HepG2 (cell line): ENCODE results near the gene ALOX12. TPM values are rescaled to one million over a fixed set of nuclear protein-coding genes. Genes with fewer than 3 reads are reported as not detected.
A peak's percentile ranks its signal among the peaks of the same experiment; 100 is the strongest.

ENCODE experiments used
- BRCA1 ChIP-seq: sonication (generic); formaldehyde crosslinking; IDR thresholded peaks from 2 replicates; pipeline ENCODE4 v1.4.0; 2020; ENCODE audit warnings: missing genetic modification reagents
- EP300 ChIP-seq, 3 experiments: sonication (generic) in 1 of 3; formaldehyde crosslinking in 1 of 3; IDR thresholded peaks; 2 replicates each; pipeline versions ENCODE4 v1.5.1 to v1.6.1; 2011 to 2020; ENCODE audit warnings: low read depth in 2 of 3, low read length in 2 of 3, borderline replicate concordance in 1 of 3, improper control_type of control experiment in 1 of 3, mild to moderate bottlenecking in 1 of 3, missing genetic modification reagents in 1 of 3, moderate library complexity in 1 of 3
- HMG20A ChIP-seq: IDR thresholded peaks from 2 replicates; pipeline ENCODE4 v1.6.1; 2016; ENCODE audit warnings: borderline replicate concordance
- HMG20B ChIP-seq: conservative IDR thresholded peaks from 2 replicates; pipeline ENCODE4 v1.6.1; 2016; ENCODE audit warnings: missing genetic modification reagents, missing compliant biosample characterization
- HOXD1 ChIP-seq: sonication (generic); formaldehyde crosslinking; IDR thresholded peaks from 2 replicates; pipeline ENCODE4 v1.5.0; 2020; ENCODE audit warnings: missing genetic modification reagents
- KMT2B ChIP-seq: IDR thresholded peaks from 2 replicates; pipeline ENCODE4 v1.6.1; 2016; ENCODE audit warnings: missing genetic modification reagents, missing compliant biosample characterization
- NCOA2 ChIP-seq: sonication (generic); formaldehyde crosslinking; IDR thresholded peaks from 2 replicates; pipeline ENCODE4 v1.8.0; 2022; ENCODE audit warnings: inconsistent platforms
- NFE2L2 ChIP-seq: fragments of 150-350 bp; IDR thresholded peaks from 2 replicates; pipeline ENCODE4 v1.6.1; 2014; ENCODE audit warnings: low read length
- NONO ChIP-seq, 2 experiments: fragments of 450-650 bp in 1 of 2; sonication (generic) in 1 of 2; formaldehyde crosslinking in 1 of 2; IDR thresholded peaks in 1 of 2; conservative IDR thresholded peaks in 1 of 2; 2 replicates each; pipeline versions ENCODE4 v1.6.1 to v1.8.0; 2017 to 2022; ENCODE audit warnings: mild to moderate bottlenecking in 1 of 2, missing genetic modification reagents in 1 of 2, moderate library complexity in 1 of 2
- PHF20 ChIP-seq: sonication (generic); formaldehyde crosslinking; IDR thresholded peaks from 2 replicates; pipeline ENCODE4 v1.5.0; 2020; ENCODE audit warnings: mild to moderate bottlenecking, missing genetic modification reagents
- PHF21A ChIP-seq: sonication (generic); formaldehyde crosslinking; IDR thresholded peaks from 2 replicates; pipeline ENCODE4 v1.5.0; 2020; ENCODE audit warnings: mild to moderate bottlenecking, missing genetic modification reagents
- POLR2G ChIP-seq: fragments of 200-400 bp; formaldehyde crosslinking; IDR thresholded peaks from 2 replicates; pipeline ENCODE4 v1.6.1; 2018; ENCODE audit warnings: mild to moderate bottlenecking, low read depth, low read length, moderate library complexity
- SALL1 ChIP-seq: sonication (generic); formaldehyde crosslinking; IDR thresholded peaks from 2 replicates; pipeline ENCODE4 v1.8.0; 2022; ENCODE audit warnings: mild to moderate bottlenecking, missing genetic modification reagents
- SAP130 ChIP-seq: IDR thresholded peaks from 2 replicates; pipeline ENCODE4 v1.6.1; 2016; ENCODE audit warnings: low read depth
- TARDBP ChIP-seq: sonication (generic); formaldehyde crosslinking; IDR thresholded peaks from 2 replicates; pipeline ENCODE4 v1.8.0; 2022; ENCODE audit warnings: mild to moderate bottlenecking, missing genetic modification reagents
- TGIF2 ChIP-seq: IDR thresholded peaks from 2 replicates; pipeline ENCODE4 v1.6.1; 2016; ENCODE audit warnings: control low read depth, missing compliant biosample characterization
- U2AF2 ChIP-seq: fragments of 200-400 bp; formaldehyde crosslinking; IDR thresholded peaks from 2 replicates; pipeline ENCODE4 v1.6.1; 2017; ENCODE audit warnings: low read depth, mild to moderate bottlenecking, low read length
- ZFP1 ChIP-seq: IDR thresholded peaks from 2 replicates; pipeline ENCODE4 v1.6.1; 2016
- ZNF253 ChIP-seq: sonication (generic); formaldehyde crosslinking; IDR thresholded peaks from 2 replicates; pipeline ENCODE4 v1.8.0; 2022; ENCODE audit warnings: mild to moderate bottlenecking, missing genetic modification reagents, borderline replicate concordance
- ZNF326 ChIP-seq: sonication (generic); formaldehyde crosslinking; IDR thresholded peaks from 2 replicates; pipeline ENCODE4 v1.4.0; 2020; ENCODE audit warnings: missing genetic modification reagents, borderline replicate concordance
- ZNF724P ChIP-seq: sonication (generic); formaldehyde crosslinking; IDR thresholded peaks from 2 replicates; pipeline ENCODE4 v1.8.0; 2022; ENCODE audit warnings: missing genetic modification reagents, borderline replicate concordance
- polyA plus RNA-seq, 8 experiments: library from polyadenylated mRNA; depleted of rRNA in 3 of 8; stranded (reverse) in 7 of 8; unstranded in 1 of 8; fragments of >200 nt; fragmentation: Illumina TruSeq in 4 of 8; extraction: Trizol in 4 of 8; gene quantifications; 2 replicates each; pipeline versions ENCODE4 v1.2.1 to v1.2.3, GENCODE V29; 2011 to 2016; ENCODE audit warnings: low read depth in 4 of 8, missing spikeins in 1 of 8, mixed read lengths in 1 of 8; ENCODE audit not compliant: insufficient read depth in 1 of 8
- total RNA-seq, 5 experiments: library from RNA; depleted of rRNA; stranded (reverse); fragments of >200 nt; fragmentation: Illumina TruSeq; extraction: Trizol; gene quantifications; 2 replicates each; pipeline ENCODE4 v1.2.3, GENCODE V29; 2016; ENCODE audit warnings: low read depth in 1 of 5
- TF ChIP-seq, protein P1 (sequence below): sonication (generic); formaldehyde crosslinking; IDR thresholded peaks from 2 replicates; pipeline ENCODE4 v1.5.1; 2020; ENCODE audit warnings: mild to moderate bottlenecking, missing genetic modification reagents, moderate library complexity
- TF ChIP-seq, protein P2 (sequence below): sonication (generic); formaldehyde crosslinking; IDR thresholded peaks from 2 replicates; pipeline ENCODE4 v1.4.0; 2020; ENCODE audit warnings: missing genetic modification reagents
- TF ChIP-seq, protein P3 (sequence below): IDR thresholded peaks from 2 replicates; pipeline ENCODE4 v1.6.1; 2018; ENCODE audit warnings: missing genetic modification reagents, mild to moderate bottlenecking, missing compliant biosample characterization
- TF ChIP-seq, protein P4 (sequence below): sonication (generic); formaldehyde crosslinking; IDR thresholded peaks from 2 replicates; pipeline ENCODE4 v1.4.0; 2020; ENCODE audit warnings: mild to moderate bottlenecking, missing genetic modification reagents

The ALOX12 gene
- total and polyA plus RNA-seq, 2 of the 13 experiments (the other 11 are each of a cell fraction or from before 2014, with no cell fraction given), result not detected

DNA sequence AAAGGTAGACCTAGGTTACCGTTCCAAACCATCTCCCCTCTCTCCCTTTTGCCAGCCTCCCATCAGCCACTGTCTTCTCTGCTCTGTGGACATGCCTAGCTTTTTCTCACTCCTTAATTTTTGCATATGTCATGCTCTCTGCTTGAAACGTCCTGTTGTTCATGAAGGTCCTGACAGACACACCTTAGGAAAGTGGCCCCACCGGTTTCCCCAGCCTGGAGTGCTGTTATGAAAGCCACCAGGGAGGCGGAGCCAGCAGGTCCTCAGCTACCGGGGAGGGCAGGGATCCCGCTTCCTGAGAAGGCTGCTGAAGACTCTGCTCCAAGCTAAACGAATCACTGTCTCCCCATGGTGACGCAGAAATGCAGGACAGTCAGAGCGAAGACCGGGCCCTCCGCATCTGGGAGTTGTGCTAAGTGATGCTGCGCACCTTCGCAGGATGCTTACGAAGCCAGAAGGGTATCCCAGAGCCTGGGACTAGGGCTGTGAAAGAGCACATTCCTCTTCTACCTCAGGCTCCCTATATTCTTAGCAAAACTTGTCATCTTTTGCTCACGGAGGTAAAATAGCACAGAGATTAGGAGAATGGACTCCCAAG is 50.4 kb downstream of the ALOX12 start (continued):
- TF ChIP-seq, protein P1, sequence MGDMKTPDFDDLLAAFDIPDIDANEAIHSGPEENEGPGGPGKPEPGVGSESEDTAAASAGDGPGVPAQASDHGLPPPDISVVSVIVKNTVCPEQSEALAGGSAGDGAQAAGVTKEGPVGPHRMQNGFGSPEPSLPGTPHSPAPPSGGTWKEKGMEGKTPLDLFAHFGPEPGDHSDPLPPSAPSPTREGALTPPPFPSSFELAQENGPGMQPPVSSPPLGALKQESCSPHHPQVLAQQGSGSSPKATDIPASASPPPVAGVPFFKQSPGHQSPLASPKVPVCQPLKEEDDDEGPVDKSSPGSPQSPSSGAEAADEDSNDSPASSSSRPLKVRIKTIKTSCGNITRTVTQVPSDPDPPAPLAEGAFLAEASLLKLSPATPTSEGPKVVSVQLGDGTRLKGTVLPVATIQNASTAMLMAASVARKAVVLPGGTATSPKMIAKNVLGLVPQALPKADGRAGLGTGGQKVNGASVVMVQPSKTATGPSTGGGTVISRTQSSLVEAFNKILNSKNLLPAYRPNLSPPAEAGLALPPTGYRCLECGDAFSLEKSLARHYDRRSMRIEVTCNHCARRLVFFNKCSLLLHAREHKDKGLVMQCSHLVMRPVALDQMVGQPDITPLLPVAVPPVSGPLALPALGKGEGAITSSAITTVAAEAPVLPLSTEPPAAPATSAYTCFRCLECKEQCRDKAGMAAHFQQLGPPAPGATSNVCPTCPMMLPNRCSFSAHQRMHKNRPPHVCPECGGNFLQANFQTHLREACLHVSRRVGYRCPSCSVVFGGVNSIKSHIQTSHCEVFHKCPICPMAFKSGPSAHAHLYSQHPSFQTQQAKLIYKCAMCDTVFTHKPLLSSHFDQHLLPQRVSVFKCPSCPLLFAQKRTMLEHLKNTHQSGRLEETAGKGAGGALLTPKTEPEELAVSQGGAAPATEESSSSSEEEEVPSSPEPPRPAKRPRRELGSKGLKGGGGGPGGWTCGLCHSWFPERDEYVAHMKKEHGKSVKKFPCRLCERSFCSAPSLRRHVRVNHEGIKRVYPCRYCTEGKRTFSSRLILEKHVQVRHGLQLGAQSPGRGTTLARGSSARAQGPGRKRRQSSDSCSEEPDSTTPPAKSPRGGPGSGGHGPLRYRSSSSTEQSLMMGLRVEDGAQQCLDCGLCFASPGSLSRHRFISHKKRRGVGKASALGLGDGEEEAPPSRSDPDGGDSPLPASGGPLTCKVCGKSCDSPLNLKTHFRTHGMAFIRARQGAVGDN (CRISPR knock-in tag), result peak; percentile 50
- TF ChIP-seq ZNF326 (CRISPR knock-in tag), result no peak
- TF ChIP-seq POLR2G, result 0 out of 2 replicates have a peak, but pooled peaks have one; percentile 36
- no peak for TF ChIP-seq TARDBP
- TF ChIP-seq HMG20B (CRISPR knock-in tag), result no peak
- TF ChIP-seq SAP130, result peak; percentile 49; the same call in 1 of the 2 replicates
- no peak for TF ChIP-seq NONO (IDR thresholded peaks at IDR 0.05)
- TF ChIP-seq NONO (CRISPR knock-in tag; conservative IDR thresholded peaks at IDR 0.05), result no peak
- TF ChIP-seq HOXD1, result no peak
- no peak for TF ChIP-seq HMG20A (CRISPR knock-in tag)
- TF ChIP-seq ZNF724P (CRISPR knock-in tag), result no peak
- no peak for TF ChIP-seq TGIF2 (CRISPR knock-in tag)
- no peak for TF ChIP-seq EP300 (IDR thresholded peaks at IDR 0.05; ENCODE audit: low read depth in 2 of 2, low read length in 2 of 2)
- TF ChIP-seq EP300 (CRISPR knock-in tag; IDR thresholded peaks at IDR 0.05; ENCODE audit: borderline replicate concordance), result no peak
- TF ChIP-seq NCOA2 (CRISPR knock-in tag), result 0 out of 2 replicates have a peak, but pooled peaks have one; percentile 21
- TF ChIP-seq, protein P2, sequence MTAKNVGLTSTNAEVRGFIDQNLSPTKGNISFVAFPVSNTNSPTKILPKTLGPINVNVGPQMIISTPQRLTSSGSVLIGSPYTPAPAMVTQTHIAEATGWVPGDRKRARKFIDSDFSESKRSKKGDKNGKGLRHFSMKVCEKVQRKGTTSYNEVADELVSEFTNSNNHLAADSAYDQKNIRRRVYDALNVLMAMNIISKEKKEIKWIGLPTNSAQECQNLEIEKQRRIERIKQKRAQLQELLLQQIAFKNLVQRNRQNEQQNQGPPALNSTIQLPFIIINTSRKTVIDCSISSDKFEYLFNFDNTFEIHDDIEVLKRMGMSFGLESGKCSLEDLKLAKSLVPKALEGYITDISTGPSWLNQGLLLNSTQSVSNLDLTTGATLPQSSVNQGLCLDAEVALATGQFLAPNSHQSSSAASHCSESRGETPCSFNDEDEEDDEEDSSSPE, result no peak
- no peak for TF ChIP-seq ZNF253 (CRISPR knock-in tag)
- TF ChIP-seq BRCA1, result no peak
- TF ChIP-seq, protein P3, sequence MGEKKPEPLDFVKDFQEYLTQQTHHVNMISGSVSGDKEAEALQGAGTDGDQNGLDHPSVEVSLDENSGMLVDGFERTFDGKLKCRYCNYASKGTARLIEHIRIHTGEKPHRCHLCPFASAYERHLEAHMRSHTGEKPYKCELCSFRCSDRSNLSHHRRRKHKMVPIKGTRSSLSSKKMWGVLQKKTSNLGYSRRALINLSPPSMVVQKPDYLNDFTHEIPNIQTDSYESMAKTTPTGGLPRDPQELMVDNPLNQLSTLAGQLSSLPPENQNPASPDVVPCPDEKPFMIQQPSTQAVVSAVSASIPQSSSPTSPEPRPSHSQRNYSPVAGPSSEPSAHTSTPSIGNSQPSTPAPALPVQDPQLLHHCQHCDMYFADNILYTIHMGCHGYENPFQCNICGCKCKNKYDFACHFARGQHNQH (CRISPR knock-in tag), result no peak
- 0 out of 2 replicates have a peak, but pooled peaks have one; percentile 5 for TF ChIP-seq KMT2B (CRISPR knock-in tag)
- TF ChIP-seq NFE2L2, result no peak
- peak; percentile 17; the same call in 1 of the 2 replicates for TF ChIP-seq SALL1 (CRISPR knock-in tag)
- TF ChIP-seq U2AF2, result no peak
- no peak for TF ChIP-seq PHF21A (CRISPR knock-in tag)
- TF ChIP-seq PHF20 (CRISPR knock-in tag), result no peak
- TF ChIP-seq, protein P4, sequence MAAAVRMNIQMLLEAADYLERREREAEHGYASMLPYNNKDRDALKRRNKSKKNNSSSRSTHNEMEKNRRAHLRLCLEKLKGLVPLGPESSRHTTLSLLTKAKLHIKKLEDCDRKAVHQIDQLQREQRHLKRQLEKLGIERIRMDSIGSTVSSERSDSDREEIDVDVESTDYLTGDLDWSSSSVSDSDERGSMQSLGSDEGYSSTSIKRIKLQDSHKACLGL (CRISPR knock-in tag), result no peak
- 0 out of 2 replicates have a peak, but pooled peaks have one; percentile 9 for TF ChIP-seq ZFP1 (CRISPR knock-in tag)
